Measurements from ENCODE around the gene ELAVL1. TPM values are rescaled to one million over a fixed set of nuclear protein-coding genes. Genes with fewer than 3 reads are reported as not detected.
A peak's percentile ranks its signal among the peaks of the same experiment; 100 is the strongest.

The ELAVL1 gene
- total and polyA plus RNA-seq, 2 donors (not counting 1 experiment from before 2014, with no cell fraction given): 21.8 to 63.5 TPM

- Mint-ChIP-seq H3K27me3 (no peaks in the 10 kb centered on the region), H3K9me3 (ENCODE audit: insufficient read depth) (no peaks in the 10 kb centered on the region), H3K4me3 (peak within 1 kb of the TSS; percentile 85), H3K4me1 (peaks cover 24% of the 10 kb centered on the region), H3K27ac (peak within 1 kb of the TSS; percentile 65)
- intact Hi-C loops (cut with micrococcal nuclease): no loop called here
- TF ChIP-seq CTCF (IDR thresholded peaks at IDR 0.05): no peak
- no peak for TF ChIP-seq EZH2 (IDR thresholded peaks at IDR 0.05; ENCODE audit: borderline replicate concordance, insufficient read depth, low read depth, low read length, poor library complexity, severe bottlenecking)
- CTCF ChIA-PET: interaction anchor here (1.1 to 1.2 kb wide), 2 partner anchors 14 to 63 kb away, joined by 3 read pairs; no protein-coding TSS in a partner anchor
- peak within 1 kb of the TSS; percentile 60 for H2AFZ ChIP-seq (ENCODE audit: insufficient read depth, low read depth, low read length, poor library complexity, severe bottlenecking)
- POLR2A ChIA-PET: no interaction called here
- no peaks in the 10 kb centered on the region for H3K9me3 ChIP-seq (ENCODE audit: control extremely low read depth in 1 of 3, control insufficient read depth in 2 of 3, insufficient read depth in 1 of 3, low read length in 2 of 3)
- H3K9ac ChIP-seq (ENCODE audit: low read length): peak within 1 kb of the TSS; percentile 50
- ATAC-seq (ENCODE audit: low read depth) (peak; percentile 65), DNase-seq (peak; percentile 76)
- no peaks in the 10 kb centered on the region for H3K27me3 ChIP-seq (replicated peaks in 1 of 4; ENCODE audit: control extremely low read depth in 1 of 4, control insufficient read depth in 3 of 4, insufficient read depth in 4 of 4, low read length in 3 of 4)
- WGBS (ENCODE audit: insufficient coverage): 20% methylated on average over 64 of the region's 65 CpGs
- peak within 1 kb of the TSS; percentile 94 for H3K4me2 ChIP-seq (replicated peaks; ENCODE audit: low read depth, low read length, poor library complexity, severe bottlenecking)
- H3K4me1 ChIP-seq (ENCODE audit: control insufficient read depth in 2 of 2, insufficient read depth in 2 of 2, low read length in 2 of 2): peaks cover 19 to 22% of the 10 kb centered on the region in 2 donors
- no peak within 1 kb of the TSS for H3K27ac ChIP-seq (ENCODE audit: low read length in 2 of 2)
- H3K79me2 ChIP-seq (ENCODE audit: control insufficient read depth, insufficient read depth, low read length): peaks cover 5% of the 10 kb centered on the region
- peaks cover 2 to 21% of the 10 kb centered on the region in 2 experiments for H3K36me3 ChIP-seq (replicated peaks in 1 of 2; ENCODE audit: control extremely low read depth in 1 of 2, control insufficient read depth in 1 of 2, extremely low read depth in 1 of 2, insufficient read depth in 2 of 2, low read length in 1 of 2)
- peaks cover 40% of the 10 kb centered on the region for H4K20me1 ChIP-seq (ENCODE audit: control insufficient read depth, insufficient read depth, low read length, poor library complexity, severe bottlenecking)
- peak within 1 kb of the TSS in 3 of 5 experiments; percentile 25 to 57 (median 41) for H3K4me3 ChIP-seq (ENCODE audit: control extremely low read depth in 1 of 5, extremely low read depth in 1 of 5, insufficient read depth in 1 of 5, low read depth in 2 of 5, low read length in 4 of 5)
Observed at GRCh38 chr19:7926021-7926726, 79.3 kb downstream of the ELAVL1 start, which contains the start of gene CTXN1. TSS of gene CTXN1 (minus strand) at chr19:7926135. CDS start at chr19:7925538, 597 bp downstream.

Measured in B cell (primary cell).